Activated gamma-delta T cell treated with Interleukin-2 at 50 U/mL for 16 hours (primary cell): ENCODE data around the gene SPIRE2.
A peak's percentile ranks its signal among the peaks of the same experiment; 100 is the strongest.
"Not testable (repeated sequence)": the region's sequence is repeated elsewhere in the genome, so short reads cannot be mapped to it uniquely, and the experiment has no call there.

Experiments
- DNase-seq: peaks from one replicate; pipeline ENCODE4 v3.0.0-alpha.2; 2020

SPIRE2 gene

DNA sequence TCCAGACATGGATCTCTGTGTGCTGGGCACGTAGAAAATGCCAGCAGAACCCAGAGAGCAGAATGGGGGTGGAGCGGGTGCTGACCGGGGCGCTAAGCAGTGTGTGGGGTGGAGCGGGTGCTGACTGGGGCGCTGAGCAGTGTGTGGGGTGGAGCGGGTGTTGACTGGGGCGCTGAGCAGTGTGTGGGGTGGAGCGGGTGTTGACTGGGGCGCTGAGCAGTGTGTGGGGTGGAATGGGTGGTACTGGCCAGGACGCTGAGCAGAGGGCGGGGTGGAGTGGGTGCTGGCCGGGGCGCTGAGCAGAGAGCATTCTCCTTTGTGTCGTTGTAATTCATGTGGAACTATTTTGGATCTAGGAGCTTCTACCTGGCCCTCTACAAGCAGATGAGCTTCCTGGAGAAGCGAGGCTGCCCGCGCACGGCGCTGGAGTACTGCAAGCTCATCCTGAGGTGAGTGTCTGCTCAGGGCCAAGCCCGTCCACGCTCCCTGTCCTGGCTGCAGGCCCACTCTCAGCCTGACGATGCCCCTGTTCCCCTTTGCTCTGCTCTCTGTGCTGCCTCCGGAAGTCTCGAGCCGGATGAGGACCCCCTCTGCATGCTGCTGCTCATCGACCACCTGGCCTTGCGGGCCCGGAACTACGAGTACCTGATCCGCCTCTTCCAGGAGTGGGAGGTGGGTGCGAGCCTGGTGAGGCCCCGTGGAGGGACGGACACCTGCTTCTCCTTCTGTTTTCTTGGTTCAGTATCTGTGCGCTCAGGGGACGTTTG lies 70.1 kb downstream of the SPIRE2 start:
- DNase-seq = no peak

DNA sequence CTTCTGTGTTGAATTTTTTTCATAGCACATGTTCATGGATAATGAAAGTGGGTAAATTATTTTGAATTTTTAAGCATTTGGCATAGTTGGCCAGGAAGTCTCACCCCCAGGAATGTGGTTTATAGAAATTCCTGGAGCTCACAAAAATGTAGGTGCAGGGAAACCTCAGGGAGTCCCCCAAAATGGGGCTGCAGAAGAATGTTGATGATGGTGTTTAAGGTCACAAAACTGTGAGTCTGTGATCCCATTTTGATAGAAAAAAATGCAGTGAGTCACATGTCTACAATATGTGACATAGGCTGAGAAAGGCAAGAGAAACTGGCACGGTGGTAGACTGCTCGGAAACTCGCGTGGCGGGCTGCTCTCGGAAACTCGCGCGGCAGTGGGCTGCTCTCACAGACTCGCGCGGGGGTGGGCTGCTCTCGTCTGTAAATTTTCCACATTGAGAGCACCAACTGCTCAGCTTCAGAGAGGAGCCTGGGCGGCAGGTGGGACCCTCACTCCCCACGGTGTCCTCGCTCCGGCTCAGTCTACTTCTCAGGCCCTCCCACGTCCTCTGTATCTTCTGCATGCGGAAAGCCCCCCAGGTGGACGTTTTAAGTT lies 71.7 kb downstream of the SPIRE2 start:
- DNase-seq = no peak

DNA sequence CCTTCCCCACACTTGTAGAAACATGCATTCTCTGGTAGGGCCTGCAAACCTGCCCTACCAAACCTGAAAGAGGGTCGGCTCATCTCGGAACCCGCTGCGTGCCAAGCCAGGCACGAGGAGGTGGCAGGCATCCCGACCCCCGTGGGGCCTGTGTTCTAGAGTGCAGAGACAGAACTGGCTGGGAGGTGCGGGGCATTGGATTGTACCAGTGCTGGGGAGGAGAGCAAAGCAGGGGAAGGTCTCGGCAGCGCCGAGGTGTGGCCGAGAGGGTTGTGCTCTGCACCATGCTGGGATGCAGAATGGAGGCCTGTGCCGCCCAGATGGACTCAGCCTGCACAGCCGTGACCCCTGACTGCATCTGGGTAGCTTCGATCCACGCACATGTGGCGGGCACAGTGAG lies 72.6 kb downstream of the SPIRE2 start:
- no peak for DNase-seq

DNA sequence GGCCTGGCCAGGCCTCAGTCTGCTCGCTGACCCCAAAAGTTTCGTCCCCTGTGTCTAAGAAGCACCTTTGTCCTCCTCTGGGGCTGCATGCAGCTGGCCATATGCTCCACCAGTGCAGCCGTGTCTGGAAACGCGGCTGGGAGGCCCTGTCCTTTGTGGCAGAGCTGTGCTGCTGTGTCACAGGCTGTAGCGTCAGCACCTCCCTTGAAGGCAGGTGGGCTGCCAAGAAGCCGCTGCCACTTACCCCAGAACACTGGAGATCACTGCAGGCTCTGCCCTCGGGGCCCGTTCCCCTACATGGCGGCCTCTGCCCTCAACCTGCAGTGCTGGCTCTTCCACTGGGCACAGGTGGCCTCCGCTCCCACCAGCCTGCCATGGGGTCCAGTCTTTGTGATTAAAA lies 74.7 kb downstream of the SPIRE2 start:
- DNase-seq = no peak

DNA sequence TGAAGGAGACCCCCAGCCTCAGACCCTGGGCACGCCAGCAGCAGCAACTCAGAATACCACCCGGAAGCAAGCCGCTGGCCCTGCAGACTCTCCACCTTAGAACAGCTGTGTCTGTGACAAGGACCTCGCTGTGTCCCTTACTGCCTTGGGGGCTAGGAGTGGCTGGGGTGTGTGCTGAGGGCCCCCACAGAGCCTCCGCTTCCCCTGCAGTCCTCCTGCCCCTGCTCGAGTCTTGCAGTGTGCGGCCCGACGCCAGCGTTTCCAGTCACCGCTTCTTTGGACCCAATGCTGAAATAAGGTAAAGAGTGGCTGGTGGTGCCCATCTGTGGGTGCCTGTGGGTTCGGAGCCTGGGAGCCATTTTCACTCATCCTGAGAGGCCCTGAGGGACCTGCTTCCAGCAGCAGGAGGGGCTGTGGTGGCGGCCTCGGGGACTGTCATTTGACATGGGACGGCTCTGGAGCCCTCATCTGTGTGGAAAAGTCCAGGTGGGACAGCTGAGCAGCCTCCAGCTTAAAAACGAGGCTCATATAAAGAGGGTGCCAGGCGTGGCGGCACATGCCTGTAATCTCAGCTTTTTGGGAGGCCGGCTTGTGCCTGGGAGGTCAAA lies 75.7 kb downstream of the SPIRE2 start:
- DNase-seq = no peak

DNA sequence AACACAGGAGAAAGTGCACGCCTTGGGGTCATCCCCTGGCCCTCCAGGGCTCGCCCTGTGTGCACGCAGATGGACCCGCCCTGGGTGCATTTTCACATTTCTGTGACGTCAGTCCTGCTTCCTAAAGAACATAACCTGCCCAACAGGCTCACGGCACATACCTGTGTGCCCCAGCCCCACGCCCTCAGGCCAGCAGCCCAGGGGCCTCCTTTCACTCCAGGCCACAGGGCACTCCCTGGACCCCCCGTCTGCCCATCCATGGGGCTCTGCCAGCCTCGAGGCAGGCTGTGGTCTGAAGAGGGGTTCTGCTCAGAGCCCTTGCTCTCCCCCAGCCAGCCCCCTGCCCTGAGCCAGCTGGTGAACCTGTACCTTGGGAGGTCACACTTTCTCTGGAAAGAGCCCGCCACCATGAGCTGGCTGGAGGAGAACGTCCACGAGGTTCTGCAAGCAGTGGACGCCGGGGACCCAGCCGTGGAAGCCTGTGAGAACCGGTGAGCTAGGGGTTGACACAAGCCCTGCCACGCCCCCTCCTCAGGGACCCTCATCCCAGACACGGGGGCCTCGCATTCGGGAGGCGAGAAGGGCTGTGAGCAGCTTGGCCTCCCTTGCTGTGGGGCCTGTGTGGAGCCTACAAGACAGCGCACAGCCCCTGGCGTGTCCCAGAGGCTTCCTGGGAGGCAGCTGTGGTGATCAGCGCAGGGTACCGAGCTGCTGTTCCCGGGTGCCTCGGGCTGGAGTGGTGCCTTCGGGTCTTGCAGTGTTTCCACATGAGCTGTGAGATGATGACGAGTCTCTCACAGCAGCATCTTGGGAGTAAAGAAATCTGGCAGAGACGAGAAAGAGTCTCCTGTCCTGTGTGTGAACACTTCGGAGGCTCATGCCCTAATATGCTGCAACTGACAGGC lies 76.6 kb downstream of the SPIRE2 start:
- DNase-seq = no peak

DNA sequence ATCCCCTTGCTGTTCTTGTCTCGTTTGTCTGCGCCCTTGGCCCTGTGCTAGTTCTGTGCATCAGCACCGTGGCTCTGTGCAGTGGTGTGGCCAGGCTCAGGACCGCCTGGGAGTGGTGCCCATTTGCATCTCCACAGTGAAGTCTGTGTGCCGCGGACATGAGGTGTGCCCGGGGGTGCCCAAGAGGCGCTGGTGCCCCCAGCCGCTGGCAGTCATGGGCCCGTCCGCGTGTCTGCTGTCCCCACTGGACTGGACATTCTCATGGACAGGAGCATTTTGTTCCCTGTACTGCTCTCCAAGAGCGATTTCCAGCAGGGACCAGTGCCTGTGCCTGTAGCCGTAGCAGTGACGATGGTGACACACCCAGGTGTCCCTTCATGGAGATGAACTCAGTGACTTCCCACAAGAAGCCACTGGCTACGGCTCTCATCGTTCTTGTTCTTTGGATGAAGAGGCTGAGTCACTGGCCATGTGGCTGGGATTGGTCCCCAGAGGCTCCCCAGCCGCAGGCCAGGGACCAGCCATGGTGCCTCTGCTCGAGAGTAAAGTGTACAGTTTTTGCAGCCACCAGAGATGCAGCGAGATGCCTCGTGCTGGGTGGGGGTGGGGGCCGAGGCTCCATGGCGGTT lies 77.3 kb downstream of the SPIRE2 start:
- DNase-seq = no peak

DNA sequence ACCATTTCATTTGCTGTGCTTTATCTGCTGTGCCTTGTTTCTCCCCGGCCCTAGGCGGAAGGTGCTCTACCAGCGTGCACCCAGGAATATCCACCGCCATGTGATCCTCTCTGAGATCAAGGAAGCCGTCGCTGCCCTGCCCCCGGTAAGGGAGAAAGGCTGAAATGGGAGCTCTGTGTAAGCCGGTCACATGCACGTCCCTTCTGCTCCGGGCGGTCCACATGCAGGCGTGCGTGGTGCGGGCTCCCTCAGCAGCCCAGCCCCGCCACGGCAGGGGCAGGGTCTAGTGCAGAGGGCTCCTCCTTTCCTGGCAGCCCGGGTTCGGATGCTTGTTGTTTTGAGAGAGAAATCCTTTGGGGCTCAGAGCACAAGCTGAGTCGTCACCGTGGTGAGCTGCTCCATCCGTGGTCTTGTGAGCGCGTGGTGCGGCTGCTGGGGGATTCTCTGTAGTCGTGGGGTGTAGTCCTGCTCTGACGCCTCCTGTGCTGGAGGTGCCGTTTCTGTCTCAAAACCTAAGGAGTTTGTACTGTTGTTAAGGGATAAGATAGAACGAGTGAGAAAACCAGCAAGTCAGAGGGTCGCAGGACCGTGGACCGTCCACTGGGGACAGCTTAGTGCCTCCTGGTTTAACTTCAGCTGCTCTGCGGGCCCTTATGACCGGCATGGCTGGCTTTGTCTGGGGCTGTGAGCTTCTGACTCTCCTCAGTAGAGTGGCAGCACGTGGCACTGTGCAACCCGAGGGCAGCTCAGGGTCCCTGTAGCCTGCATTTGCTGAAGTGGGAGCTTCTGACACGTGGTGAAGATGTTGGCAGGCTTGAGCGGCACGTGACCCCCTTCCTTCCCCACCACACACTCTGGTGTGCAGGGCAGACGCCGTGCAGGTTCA lies 78.1 kb downstream of the SPIRE2 start:
- DNase-seq = no peak

DNA sequence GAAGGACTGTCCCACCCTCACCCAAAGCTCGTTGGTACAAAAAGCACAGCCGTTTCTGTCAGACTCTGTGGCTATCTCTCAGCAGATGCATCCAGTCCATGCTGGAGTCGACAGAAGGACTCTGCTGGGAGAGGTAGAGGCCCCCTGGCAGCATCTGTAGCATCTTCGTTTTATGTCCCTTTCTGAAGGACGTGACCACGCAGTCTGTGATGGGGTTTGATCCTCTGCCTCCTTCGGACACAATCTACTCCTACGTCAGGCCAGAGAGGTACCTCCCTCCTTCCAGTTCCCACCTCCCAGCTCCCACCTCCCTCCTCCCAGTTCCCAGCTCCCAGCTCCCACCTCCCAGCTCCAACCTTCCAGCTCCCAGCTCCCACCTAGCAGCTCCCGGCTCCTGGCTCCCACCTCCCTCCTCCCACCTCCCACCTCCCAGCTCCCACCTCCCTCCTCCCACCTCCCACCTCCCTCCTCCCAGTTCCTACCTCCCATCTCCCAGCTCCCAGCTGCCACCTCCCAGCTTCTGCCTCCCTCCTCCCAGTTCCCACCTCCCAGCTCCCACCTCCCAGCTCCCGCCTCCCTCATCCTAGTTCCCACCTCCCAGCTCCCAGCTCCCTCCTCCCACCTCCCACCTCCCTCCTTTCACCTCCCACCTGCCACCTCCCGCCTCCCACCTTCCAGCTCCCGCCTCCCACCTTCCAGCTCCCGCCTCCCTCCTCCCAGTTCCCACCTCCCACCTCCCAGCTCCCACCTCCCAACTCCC lies 79.0 kb downstream of the SPIRE2 start:
- no peak for DNase-seq

DNA sequence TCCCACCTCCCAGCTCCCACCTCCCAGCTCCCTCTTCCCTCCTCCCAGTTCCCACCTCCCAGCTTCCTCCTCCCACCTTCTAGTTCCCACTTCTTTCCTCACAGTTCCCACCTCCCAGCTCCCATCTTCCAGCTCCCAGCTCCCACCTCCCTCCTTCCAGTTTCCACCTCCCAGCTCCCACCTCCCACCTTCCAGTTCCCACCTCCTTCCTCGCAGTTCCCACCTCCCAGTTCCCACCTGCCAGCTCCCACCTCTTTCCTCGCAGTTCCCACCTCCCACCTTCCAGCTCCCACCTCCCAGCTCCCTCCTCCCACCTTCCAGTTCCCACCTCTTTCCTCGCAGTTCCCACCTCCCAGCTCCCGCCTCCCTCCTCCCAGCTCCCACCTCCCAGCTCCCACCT lies 80.0 kb downstream of the SPIRE2 start:
- DNase-seq = no peak

DNA sequence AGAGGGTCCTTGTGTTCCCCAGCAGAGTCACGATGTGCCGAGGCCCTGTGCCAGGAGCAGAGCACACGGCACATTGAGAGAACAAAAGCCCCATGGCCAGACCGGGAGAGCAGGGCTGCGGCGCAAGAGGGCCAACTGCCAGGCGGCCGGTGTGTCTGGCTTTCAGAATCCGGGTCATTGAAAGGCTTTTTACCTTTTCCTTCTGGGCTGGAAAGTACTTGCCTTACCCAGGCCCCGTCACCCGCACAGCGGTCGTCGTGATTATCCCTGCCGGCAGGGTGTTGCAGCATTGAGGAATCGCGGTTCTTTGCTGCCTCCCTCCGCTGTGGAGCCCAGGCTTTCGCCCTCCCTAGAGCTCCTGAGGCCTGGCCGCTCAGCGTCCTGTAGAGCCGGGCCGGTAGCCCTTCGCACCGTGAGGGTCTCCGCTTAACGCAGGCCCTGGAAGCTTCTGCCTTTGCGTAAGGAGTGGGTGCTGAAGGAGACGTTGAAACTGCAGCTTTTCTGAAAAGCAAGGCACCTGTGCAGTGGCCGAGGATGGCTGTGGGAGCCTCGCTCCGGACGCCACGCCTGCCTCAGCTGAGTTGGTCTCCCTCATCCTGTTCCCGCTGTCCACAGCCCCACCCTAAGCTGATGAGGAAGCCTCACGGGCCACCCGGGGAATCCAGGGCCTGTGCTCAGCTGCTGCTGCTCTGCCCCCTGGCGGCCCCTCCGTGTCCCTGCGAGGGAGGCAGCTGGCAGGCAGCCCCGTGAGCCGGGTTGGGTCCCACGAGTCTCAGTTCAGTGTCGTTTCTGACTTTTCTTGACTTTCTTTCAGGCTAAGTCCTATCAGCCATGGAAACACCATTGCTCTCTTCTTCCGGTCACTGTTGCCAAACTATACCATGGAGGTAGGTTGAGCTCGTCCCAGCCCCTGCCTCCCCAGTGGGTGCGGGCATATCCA lies 81.8 kb downstream of the SPIRE2 start:
- DNase-seq = peak; percentile 63

DNA sequence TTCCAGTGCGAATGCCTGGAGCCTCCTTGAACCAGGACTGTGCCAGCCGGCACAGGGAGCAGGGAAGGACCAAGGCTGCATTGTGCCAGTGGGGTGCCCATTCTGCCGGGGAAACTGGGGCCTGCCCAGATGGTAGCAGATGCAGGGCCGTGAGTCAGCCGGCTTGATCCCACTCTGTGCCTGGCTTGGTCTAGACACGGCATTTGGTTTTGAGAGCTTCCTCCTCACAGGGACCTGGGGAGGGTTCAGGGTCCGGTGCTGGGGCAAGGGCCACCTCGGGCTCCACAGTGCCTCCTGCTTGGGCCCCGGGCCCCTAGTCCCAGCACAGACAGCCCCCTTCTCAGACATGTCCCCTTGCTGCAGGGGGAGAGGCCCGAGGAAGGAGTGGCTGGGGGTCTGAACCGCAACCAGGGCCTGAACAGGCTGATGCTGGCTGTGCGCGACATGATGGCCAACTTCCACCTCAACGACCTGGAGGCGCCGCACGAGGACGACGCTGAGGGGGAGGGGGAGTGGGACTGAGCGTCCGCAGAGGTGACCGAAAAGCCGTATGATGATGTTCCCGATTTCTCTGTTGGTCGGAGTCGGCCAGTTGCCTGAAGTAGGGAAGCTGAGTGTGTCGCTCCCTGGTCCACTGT lies 82.6 kb downstream of the SPIRE2 start:
- no peak for DNase-seq

DNA sequence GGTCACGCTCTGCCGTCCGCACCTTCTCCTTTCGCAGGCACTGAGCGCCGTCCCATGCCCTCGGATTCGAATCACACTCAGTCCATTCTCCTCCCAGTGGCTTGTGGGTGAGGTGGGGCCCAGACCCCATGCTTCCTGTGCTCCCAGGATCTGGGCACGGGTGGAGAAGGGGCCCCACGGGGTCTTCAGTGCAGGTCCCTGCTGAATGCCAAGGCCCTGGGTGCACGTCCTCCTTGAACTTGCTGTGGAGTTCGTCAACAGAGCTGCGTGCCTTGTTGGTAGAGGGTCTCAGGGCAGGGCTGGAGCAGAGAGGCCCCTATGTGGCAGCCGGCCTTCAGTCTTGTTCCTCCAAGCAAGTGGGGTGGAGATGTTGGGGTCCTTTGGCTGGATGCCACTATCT lies 83.1 kb downstream of the SPIRE2 start:
- DNase-seq = no peak

DNA sequence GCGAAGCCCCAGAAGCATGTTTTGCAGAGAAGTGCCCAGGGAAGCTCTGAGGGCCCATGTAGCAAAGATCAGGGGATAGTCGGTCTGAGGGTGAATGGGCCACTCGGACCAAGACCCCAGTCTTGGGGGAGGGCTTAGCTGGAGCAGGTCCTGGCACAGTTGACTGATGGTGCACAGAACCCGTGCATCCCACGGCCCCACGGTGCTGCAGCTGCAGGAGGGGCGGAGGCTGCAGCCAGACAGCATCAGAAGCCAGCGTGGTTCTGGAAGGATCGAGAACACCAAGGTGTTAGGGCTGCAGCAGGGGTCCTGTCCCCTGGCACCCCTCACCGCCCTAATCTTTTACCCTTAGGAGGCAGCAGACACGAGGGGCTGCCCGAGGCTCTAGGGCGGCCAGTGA lies 83.9 kb downstream of the SPIRE2 start:
- DNase-seq = no peak

DNA sequence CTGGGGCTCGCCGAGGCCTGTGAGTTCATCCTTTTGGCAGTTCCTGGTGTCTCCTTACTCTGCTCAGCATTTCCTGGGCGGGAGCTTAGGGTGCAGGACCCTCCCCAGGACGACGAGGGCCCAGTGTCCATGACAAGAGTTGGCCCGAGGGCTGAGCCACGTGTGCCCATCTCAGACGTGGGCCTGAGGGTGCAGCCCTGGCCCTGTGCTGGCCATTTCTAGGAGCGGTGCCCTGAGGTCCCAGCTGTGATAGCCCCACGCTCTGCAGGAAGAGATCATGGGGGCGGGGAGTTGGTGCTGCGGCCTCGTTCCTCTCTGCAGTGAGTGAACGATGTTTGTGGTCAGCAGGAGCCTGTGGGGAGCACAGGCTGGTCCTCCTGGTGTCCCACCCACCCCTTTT lies 84.4 kb downstream of the SPIRE2 start:
- no peak for DNase-seq

DNA sequence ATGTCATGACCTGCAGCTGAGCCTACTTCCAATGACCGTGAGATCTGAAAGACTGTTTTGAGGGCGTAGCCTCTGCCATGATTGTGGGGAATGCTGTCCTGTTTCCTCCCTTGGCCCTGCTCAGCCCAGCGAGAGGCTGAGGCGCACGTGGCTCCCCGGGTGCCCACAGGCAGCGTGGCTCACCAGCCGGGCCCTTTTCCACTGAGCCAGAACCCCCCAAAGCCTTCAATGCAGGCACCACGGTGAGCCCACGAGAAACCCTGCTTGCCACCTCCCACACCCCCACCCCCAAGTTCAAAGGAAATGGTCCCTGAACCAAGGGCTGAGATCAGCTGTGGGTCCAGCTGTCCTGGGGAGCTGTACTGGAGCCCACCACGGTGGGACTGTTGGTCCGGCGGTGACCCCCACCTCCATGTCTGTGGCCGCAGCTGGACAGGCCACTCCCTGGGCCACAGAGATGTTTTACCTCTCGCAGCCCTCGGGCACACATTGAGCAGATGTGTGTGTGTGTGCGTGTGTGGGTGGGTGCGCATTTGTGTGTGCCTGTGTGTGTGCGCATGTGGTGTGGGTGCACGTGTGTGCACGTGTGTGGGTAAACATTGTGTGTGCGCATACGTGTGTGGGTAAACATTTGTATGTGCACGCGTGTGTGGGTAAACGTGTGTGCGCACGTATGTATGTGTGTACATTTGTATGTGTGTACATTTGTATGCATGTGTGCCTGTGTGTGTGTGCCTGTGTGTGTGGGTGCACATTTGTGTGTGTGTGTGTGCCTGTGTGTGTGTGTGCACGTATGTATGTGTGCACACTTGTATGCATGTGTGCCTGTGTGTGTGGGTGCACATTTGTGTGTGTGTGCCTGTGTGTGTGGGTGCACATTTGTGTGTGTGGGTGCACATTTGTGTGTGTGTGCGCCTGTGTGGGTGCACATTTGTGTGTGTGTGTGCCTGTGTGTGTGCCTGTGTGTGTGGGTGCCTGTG lies 85.4 kb downstream of the SPIRE2 start:
- DNase-seq = no peak

DNA sequence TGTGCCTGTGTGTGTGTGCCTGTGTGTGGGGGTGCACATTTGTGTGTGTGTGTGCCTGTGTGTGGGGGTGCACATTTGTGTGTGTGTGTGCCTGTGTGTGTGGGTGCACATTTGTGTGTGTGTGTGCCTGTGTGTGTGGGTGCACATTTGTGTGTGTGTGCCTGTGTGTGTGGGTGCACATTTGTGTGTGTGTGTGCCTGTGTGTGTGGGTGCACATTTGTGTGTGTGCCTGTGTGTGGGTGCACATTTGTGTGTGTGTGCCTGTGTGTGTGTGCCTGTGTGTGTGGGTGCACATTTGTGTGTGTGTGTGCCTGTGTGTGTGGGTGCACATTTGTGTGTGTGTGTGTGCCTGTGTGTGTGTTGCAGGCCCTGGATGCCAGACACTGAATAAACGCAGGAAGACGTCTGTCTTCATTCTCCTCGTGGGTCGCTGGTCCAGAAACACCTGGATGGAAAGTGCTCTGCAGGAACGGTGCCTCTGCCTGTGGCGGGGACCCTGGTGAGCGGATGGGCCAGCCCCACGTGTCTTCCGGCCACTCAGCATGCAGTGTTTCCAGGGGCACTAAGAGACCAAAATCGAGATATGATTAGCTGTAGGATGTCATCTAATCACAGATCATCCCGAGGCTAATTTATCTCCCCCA lies 86.5 kb downstream of the SPIRE2 start:
- not testable (repeated sequence) for DNase-seq
